DMS79 (cell line): ENCODE data around the gene JARID2.
A peak's percentile ranks its signal among the peaks of the same experiment; 100 is the strongest.

Experiments used
- DNase-seq: peaks from one replicate; lab custom pipeline; 2025; lab: John Stamatoyannopoulos, UW

The JARID2 gene

DNA sequence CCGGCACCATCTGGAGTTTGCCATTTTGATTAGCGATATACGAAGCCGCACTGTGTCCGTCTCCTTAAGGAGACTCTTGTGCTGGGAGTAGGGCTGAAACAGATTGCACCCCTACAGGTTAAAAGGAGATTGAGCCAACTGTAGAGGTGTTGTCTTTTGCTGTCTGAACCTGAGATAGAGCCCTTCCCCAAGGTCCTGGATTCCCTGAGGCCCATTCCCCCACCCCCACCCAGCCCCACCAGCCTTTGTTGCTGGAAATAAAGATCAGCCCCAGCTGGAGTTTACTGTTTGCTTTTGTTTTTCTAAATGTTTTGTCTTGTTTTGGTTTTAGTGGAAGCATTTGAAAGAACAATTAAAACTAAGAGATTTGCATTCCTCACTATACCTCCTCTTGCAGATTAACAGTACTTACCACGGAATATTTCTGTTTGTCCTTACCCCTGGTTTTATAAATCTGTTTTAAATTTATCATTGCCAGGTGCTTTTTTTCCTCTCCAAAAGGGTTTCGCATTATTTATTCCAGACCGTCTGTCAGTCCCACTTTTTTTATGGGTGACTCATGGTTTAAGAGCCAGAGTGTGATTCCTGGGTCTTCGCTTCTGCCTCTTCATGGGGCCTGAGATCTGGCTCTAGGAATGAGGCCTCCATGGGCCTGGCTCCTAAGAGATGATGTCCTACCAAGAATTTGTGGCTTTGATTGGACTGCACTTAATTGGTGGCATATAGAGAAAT lies 247.7 kb downstream of the JARID2 start:
- DNase-seq = no peak

DNA sequence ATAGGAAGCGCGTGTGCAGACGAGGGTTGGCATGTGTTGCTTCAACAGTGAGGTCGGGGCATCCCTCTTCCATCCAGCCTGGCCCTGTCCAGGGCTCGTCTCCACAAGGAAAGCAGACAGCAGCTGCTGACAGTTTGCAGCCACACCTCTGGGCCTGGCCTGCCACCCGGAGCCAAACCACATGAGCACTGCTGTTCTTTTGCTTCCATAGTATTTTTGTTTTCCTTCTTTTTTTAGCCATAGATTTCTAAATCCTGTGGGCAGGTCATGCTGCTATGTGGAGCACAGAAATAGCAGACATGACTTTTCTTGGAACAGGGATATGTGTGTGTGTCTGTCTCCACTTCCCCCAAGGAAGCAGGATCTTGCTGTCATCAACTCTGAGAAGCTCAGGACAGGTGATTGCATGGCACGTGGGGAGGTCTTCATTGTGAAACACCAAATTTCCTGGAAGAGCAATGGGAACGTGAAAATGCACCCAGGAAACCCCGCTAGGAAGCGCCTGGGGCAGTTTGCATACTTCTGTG lies 249.6 kb downstream of the JARID2 start:
- no peak for DNase-seq

DNA sequence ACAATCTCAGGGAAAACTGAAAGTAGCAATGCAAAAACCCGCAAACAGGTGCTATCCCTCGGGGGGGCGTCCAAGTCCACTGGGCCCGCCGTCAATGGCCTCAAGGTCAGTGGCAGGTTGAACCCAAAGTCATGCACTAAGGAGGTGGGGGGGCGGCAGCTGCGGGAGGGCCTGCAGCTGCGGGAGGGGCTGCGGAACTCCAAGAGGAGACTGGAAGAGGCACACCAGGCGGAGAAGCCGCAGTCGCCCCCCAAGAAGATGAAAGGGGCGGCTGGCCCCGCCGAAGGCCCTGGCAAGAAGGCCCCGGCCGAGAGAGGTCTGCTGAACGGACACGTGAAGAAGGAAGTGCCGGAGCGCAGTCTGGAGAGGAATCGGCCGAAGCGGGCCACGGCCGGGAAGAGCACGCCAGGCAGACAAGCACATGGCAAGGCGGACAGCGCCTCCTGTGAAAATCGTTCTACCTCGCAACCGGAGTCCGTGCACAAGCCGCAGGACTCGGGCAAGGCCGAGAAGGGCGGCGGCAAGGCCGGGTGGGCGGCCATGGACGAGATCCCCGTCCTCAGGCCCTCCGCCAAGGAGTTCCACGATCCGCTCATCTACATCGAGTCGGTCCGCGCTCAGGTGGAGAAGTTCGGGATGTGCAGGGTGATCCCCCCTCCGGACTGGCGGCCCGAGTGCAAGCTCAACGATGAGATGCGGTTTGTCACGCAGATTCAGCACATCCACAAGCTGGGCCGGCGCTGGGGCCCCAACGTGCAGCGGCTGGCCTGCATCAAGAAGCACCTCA lies 250.7 kb downstream of the JARID2 start:
- DNase-seq = no peak

DNA sequence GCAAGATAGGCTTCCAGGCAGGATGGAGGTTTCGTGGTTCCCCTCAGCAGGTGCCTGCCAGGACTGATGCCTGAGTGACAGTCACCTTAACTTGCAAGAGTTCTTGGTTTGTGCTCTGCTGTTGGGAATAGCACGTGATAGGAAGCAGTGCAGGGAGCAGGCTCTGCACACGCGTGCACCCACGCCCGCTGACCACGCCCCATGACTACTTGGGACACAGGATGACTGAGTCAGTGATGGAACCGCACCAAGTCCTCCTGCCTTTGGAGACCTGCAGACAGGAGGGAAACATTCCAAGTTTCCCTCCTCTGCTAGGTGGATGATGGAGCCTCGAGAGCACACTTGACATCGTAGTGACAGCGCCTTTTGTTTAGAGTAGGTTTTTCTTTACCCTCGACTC lies 252.8 kb downstream of the JARID2 start:
- DNase-seq = peak; percentile 50

DNA sequence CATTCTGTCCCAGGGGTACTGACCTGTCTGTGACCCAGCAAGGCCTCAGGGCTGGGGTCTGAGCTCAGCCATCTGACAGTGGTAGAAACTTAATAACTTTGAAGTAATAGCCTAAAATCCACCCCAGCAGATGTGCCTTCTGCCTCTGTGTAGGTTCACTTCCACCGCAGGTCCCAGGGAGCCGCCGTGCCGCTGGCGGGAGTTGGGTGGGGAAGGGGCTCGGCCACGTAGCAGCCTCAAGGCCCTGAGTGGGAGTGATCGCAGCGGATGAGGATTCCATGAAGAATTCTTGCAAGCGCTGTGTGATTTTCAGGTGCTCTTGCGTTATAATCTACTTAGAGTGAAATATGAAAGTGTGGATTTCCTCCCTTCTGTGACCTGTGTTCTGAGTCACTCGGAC lies 253.3 kb downstream of the JARID2 start:
- no peak for DNase-seq

DNA sequence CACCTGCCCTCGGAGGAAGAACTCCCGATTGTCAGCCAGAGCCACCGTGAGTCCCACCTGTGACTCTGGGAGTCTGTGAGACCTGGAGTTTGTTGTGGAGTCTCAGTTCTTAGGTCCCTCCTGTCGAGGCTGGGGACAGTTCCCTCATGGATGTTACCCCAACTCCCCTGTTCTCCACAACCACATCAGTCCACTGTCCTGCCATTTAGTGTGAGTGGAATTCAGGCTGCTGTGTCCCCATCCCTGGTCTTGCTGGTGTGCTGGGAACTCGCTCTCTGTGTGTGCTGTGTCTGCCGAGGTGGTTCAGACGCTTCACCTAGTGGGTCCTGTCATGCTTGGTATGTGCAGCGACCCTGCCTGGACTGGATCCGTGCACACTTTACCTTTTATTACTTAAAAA lies 253.7 kb downstream of the JARID2 start:
- no peak for DNase-seq

DNA sequence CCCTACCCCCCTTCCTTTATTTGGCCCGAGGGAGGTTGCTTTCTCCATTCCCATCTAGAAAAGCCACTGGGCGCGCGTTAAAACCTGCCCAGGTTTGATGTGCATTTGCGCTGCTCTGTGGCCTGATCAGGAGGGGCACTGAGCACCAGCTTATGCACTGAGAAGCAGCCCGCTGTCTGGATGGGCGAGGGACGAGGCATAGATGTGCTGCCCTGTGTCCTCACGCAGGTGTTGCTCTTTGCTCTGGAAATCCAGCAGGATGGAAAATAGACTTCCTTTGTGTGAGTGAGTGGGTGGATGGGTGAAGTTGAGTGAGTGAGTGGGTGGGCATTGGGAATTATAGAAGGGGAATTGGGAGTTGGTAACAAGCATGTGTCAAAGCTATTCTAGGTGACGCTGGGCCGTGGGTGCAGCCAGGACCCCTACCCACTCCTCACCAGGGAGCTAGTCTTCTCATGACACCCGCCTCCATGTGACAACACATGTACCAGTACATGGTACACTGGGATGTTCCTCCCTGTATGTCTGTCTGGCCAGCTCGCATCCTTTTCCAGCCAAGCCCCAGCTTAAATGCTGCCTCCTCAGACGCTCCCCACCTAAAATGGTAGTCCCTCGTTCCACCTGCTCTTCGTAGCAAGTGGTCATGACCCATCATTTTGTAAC lies 254.3 kb downstream of the JARID2 start:
- no peak for DNase-seq

DNA sequence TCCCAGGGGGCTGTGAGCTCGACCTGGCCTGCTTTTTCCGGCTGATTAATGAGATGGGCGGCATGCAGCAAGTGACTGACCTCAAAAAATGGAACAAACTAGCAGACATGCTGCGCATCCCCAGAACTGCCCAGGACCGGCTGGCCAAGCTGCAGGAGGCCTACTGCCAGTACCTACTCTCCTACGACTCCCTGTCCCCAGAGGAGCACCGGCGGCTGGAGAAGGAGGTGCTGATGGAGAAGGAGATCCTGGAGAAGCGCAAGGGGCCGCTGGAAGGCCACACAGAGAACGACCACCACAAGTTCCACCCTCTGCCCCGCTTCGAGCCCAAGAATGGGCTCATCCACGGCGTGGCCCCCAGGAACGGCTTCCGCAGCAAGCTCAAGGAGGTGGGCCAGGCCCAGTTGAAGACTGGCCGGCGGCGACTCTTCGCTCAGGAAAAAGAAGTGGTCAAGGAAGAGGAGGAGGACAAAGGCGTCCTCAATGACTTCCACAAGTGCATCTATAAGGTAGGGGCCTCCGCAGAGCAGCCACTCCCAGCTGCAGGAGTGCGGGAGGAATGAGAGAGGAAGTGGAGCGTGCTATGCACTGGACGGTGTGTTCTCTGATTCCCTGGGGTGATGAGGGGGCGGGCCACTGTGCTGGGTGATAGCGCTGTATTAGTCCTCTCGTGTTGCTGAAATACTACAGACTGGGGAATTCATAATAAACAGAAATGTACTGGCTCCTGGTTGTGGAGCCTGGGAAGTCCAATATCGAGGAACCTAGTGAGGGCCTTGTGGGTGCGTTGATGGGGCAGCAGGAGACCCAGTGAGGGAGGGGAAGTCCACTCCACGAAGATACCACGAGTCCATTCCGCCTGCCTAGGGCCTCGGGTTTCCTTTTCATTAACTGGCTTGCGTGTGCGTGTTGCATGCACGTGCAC lies 255.3 kb downstream of the JARID2 start:
- DNase-seq = no peak

DNA sequence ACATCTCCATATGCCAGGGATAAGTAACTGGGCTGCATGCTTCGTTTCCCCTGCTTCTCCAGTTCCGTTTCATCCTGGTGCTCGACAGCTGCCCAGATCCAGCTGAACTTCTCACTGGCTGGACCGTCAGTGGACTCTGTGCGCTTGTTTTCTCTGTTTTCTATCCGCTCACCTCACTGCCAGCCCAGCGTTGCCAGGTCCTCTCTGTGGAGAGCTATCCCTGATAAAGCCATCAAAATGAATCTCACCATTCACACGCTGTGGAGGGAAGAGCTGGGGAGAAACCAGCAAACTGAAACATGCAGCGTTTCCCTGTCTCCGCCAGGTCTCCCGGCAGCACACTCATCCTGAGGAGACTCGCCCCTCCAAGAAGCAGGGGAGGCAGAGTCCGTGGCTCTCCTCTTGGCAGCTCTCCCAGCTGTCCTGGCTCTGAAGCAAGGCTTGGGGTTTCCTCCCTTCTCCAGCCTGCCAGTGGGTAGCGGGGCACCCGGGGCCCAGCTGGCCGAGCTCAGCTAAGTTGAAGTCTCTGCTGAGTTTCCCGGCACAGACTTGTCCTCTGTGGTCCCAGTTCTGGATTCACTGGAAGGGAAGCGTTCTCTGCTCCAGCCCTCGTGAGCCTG lies 256.1 kb downstream of the JARID2 start:
- DNase-seq = peak; percentile 58

DNA sequence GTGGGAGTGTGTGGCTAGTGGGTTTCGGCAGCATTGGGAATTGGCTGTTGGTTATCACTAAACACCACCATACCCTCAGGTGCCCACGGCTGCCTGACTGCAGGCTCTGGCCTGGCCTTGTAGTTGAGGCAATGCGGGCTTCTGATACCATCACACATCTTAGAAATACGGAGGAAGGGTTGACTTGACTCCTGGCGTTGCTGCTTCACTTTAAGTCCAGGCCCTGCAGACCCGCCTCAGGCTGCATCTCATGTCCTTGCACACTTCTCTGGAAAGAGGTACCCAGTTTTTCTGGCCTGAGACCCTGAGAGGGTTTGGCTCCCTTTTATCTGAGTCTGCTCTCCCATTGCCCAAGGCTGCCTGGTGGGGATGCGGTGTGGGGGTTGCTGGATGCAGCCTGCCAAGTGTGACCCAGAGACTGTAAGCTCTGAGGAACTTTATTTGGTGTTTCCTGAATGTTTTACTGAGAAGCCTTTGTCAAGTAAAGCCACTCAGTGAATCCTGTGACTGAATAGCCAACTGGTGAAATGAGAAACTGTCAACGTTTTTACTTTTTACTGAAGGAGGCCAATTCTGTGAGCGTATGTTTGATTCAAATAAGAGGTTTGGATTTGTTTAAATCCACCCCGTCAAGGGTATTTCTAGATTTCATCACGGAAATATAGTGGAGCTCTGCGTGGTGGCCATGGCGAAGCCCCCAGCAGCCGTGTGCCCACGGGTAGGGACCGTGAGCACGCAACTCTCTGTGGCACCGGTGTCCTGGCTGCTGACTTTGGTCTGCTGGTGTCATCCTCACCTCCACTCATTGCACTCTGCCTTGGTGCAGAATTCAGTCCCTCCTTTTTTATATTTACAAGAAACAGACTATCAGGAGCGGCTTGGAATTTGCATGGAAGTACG lies 256.8 kb downstream of the JARID2 start:
- no peak for DNase-seq

DNA sequence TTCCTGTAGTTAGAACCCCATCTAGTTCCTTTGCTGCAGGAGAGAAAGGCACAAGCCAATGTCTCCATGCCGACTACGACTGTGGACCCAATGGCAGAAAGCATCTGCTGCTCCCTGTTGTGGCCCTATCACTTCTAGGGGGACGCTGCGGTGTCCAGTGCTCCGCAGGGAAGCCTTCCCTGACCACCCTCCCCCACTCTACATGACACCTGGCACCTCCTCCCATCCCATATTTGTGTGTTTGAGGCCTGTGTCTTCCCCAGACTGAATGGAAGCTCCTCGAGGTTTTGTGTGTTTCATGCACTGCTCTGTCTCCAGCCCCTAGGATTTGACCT lies 257.4 kb downstream of the JARID2 start:
- no peak for DNase-seq

DNA sequence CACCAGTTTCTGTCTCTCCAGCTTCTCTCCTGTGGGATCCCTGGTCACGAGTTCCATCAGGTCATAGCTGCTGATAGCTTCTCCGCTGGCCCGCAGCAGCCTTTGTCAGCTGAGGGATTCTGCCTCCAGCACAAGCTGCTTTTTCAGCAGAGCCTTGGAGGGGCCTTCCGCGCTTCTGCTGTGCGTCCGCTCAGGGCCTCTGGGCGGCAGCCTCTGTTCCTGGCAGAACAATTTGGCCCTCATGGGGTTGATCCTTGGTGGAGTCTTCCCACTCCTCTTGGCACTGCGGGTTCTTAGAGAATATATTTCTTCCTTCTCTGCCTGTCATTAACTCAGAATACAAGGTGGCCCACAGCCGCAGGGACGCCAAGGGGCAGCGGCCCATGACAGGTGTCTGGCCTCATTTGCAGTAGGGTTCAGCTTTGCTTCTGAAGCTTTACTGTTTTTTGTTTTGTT lies 258.2 kb downstream of the JARID2 start:
- DNase-seq = no peak

DNA sequence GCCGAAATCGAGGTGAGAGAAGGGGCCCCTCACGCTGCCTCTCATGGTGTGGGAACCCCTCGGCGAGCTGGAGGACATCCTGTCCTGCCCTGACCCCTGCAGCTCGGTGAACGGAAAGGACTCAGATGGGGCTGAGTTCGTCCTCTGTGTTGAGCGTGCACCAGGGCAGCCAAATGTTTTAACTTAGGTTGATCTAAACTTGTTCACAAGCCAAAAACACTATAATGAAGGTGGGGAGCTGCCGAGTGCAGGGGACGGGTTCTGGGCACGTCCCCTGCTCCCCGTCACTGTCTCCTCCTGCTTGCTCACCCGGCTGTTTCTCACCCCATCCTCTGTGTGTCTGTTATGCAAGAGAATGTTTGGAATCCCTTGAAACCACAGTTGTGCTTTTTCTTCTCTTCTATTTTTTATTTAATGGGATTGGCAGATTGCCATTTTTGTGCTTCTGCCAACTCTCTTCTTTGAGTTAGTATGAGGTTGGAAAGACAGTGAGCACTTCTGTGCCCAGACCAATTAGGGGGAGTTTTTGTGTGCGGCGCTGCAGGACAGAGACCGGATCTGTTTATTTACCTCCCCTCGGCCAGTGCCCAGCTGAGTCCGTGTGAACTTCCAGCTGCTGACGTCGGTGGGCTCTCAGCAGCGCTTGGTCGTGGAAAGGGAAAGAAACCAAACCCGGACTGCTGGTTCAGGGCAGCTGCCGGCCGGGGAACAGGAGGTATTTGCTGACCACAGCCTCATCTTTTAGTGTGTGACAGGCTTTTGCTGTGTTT lies 258.9 kb downstream of the JARID2 start:
- peak; percentile 59 for DNase-seq

DNA sequence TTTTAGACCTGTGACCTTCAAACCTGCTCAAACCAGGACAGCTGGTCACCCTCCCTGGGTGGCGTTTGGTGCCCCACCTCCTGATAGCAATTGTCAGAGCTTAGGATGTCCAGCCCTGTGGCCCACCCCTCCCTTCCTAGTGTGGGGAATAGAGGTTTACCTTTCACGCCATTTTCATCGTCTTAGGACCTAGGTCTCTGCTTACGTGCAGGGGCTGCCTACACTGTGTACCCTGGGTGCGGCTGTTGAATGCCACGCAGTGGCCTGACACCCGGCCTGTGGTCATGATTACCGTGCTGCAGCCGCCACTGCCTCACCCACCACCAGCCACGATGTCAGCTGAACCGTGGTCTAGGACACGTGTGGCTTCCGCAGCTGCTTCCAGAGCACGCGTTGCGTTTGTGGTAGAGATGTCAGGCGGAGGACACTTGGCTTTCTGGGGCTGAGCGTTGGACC lies 259.6 kb downstream of the JARID2 start:
- no peak for DNase-seq

DNA sequence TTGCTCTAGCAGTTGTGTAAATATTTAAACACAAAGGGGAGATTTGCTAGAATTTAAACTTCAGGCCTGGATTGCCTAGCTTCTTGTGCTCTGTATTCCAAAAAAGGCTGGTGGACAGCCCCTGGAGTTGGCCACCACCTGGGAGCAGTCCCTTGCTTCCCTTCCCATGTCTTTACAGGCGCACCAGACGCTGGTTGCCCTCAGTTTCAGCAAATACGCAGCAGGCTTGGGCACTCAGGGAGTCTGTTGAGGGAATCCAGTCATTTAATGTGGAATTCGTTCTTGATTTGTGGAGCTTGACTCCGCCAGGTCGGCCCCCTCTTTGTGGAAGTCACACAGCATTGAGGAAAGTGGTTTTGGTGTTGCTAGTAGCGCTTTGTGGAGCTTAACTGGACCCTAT lies 260.2 kb downstream of the JARID2 start:
- DNase-seq = no peak

DNA sequence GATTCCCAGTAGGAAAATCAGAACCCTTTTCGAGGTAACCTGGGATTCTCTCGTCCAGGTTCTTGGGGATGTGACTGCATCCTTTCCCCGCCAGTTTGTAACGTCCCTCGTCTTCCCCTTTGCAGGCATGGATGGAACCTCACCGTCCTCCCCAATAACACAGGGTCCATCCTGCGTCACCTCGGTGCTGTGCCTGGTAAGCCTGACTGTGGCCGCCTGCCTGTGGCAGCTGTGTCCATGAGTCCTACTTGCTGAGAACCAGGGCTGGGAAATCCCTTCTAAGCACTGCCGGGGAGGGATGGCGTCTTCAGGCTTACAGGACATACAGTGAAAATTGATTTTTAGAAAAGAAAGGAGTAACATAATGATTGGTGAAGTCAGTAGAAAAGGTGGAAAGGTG lies 261.4 kb downstream of the JARID2 start:
- no peak for DNase-seq

DNA sequence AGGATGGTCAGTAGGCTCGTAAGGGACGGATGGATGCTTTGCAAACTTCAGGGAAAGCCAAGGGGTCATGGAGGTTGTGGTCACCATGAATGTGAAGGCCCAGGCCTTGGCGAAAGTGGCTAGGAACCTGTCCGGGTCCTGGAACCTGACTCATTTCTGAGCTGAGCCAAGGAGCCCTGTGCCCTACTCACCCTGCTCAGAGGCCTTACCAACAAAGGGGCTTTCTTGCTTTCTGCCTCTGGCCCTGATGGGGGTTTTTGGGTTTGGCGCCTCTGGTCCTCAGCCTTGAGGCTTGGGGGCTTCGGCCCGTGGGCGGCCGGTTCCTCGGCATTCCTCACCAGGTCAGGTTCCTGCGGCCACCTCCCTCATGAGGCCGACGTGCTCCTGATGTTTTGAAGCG lies 261.9 kb downstream of the JARID2 start:
- DNase-seq = no peak

DNA sequence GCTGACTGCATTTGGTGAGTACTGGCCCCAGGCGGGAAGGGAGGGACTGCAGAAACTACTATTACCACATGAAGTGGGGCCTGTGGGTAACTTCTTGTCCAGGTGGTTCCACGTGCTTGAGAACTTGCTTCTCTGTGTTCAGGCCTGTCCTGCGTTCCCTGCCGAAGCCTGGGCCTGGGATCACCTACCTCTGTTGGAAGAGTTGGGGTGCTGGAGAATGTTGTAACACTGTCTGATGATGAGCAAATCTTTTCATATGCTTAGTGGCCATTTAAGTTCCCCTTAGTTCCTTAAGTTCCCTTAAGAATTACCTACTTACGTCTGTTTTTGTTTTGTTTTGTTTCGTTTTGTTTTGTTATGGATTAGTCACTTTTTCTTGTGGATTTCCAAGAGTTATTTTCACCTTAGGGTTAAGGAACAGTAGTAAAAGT lies 262.6 kb downstream of the JARID2 start:
- DNase-seq = no peak

DNA sequence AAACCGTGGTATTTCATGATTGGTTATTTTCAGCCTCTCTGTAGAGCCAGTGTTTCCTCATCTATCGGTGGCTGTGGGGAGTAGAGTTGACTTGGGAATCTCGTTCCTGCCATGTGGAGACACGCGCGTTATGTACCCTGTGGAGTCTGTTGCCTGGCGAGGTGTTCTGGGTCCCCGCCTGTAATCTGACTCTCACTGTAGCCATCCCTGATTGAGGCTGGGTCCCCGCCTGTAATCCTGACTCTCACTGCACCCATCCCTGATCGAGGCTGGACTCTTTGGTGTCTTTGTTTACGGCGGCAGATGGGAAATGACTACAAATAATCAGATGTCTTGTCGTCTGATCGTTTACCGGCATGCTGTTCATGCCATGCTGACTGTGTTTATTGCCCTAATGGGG lies 263.1 kb downstream of the JARID2 start:
- no peak for DNase-seq
